ENCODE results near the gene CYLC1. TPM values are rescaled to one million over a fixed set of nuclear protein-coding genes. Genes with fewer than 3 reads are reported as not detected.

The CYLC1 gene
- not detected for total RNA-seq

GRCh38 chrX:83860846-83861245, at the start of gene CYLC1:
Gene CYLC1, plus strand, starts transcription at chrX:83861146. Its CDS starts 37 bp downstream, at chrX:83861183.
- no peaks in the 10 kb centered on the region for H3K36me3 ChIP-seq
- H3K27me3 ChIP-seq = no peaks in the 10 kb centered on the region
- H3K27ac ChIP-seq = no peak within 1 kb of the TSS
- no peaks in the 10 kb centered on the region for H3K9me3 ChIP-seq
- TF ChIP-seq, protein P1, sequence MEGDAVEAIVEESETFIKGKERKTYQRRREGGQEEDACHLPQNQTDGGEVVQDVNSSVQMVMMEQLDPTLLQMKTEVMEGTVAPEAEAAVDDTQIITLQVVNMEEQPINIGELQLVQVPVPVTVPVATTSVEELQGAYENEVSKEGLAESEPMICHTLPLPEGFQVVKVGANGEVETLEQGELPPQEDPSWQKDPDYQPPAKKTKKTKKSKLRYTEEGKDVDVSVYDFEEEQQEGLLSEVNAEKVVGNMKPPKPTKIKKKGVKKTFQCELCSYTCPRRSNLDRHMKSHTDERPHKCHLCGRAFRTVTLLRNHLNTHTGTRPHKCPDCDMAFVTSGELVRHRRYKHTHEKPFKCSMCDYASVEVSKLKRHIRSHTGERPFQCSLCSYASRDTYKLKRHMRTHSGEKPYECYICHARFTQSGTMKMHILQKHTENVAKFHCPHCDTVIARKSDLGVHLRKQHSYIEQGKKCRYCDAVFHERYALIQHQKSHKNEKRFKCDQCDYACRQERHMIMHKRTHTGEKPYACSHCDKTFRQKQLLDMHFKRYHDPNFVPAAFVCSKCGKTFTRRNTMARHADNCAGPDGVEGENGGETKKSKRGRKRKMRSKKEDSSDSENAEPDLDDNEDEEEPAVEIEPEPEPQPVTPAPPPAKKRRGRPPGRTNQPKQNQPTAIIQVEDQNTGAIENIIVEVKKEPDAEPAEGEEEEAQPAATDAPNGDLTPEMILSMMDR (IDR thresholded peaks at IDR 0.05) = no peak
- no peak for TF ChIP-seq POLR2A (IDR thresholded peaks at IDR 0.05)
- no peaks in the 10 kb centered on the region for H3K4me1 ChIP-seq
- H3K4me3 ChIP-seq = no peak within 1 kb of the TSS
- DNase-seq = no peak

DNA sequence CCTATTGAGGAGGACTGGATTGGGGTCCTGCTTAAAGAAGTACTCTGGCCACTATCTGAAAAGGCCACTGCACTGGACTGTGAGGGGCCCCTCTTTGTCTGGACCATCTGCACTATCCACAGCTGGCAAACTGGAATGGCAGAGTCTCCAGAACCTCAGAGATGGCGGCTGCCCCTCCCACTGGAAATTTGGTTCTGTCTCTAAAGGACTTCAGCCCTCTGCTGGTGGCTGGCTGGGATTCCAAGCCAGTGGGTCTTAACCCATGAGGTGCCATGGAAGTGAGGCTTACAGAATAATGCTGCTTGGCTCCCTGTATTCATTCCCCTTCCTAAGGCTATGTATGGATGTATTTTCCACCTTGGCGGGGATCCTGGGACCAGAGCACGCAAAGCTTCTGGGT, 41.6 kb upstream of the CYLC1 start:
- Histone ChIP-seq H3K36me3 (no peaks in the 10 kb centered on the region), H3K27ac (no peak overlapping the region), H3K4me1 (no peaks in the 10 kb centered on the region), H3K4me3 (no peak overlapping the region), H3K27me3 (no peaks in the 10 kb centered on the region), H3K9me3 (no peaks in the 10 kb centered on the region)
- DNase-seq = no peak
- TF ChIP-seq, protein P1 (IDR thresholded peaks at IDR 0.05) = no peak
- no peak for TF ChIP-seq POLR2A (IDR thresholded peaks at IDR 0.05)

DNA sequence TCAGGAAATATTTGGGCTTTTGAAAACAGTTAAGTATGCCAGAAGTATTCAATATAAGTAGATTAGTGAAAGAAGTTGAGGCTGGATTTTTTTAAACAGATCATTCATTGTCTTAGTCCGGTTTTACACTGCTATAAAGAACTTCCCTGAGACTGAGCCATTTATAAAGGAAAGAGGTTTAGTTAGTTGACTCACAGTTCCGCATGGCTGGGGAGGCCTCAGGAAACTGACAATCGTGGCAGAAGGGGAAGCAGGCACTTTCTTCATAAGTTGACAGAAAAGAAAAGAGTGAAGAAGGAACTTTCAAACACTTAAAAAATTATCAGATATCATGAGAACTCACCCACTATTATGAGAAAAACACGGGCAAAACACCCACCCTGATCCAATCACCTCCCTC, 31.1 kb upstream of the CYLC1 start:
- no peaks in the 10 kb centered on the region for H3K9me3 ChIP-seq
- no peak for DNase-seq
- TF ChIP-seq, protein P1 (IDR thresholded peaks at IDR 0.05) = no peak
- no peak for TF ChIP-seq POLR2A (IDR thresholded peaks at IDR 0.05)
- H3K27ac ChIP-seq = no peak overlapping the region
- no peaks in the 10 kb centered on the region for H3K4me1 ChIP-seq
- no peak overlapping the region for H3K4me3 ChIP-seq
- H3K27me3 ChIP-seq = no peaks in the 10 kb centered on the region
- H3K36me3 ChIP-seq = no peaks in the 10 kb centered on the region

GRCh38 chrX:83845397-83845796, 15.5 kb upstream of the CYLC1 start:
- no peak for DNase-seq
- TF ChIP-seq POLR2A (IDR thresholded peaks at IDR 0.05) = no peak
- TF ChIP-seq, protein P1 (IDR thresholded peaks at IDR 0.05) = peak in 4 of 6 experiments; percentile 14 to 42 (median 16)
- H3K4me1 ChIP-seq = no peaks in the 10 kb centered on the region
- no peaks in the 10 kb centered on the region for H3K27me3 ChIP-seq
- no peaks in the 10 kb centered on the region for H3K36me3 ChIP-seq
- no peak overlapping the region for H3K4me3 ChIP-seq
- H3K9me3 ChIP-seq = no peaks in the 10 kb centered on the region
- H3K27ac ChIP-seq = no peak overlapping the region

- H3K36me3 ChIP-seq = no peaks in the 10 kb centered on the region
- no peaks in the 10 kb centered on the region for H3K9me3 ChIP-seq
- H3K4me1 ChIP-seq = no peaks in the 10 kb centered on the region
- no peak overlapping the region for H3K27ac ChIP-seq
- TF ChIP-seq, protein P1 (IDR thresholded peaks at IDR 0.05) = no peak
- no peak for TF ChIP-seq POLR2A (IDR thresholded peaks at IDR 0.05)
- no peaks in the 10 kb centered on the region for H3K27me3 ChIP-seq
- H3K4me3 ChIP-seq = no peak overlapping the region
- DNase-seq = no peak
Measured at GRCh38 chrX:83847339-83847738, 13.6 kb upstream of the CYLC1 start.

GRCh38 chrX:83888585-83888984, 27.6 kb downstream of the CYLC1 start:
- Histone ChIP-seq H3K9me3 (no peaks in the 10 kb centered on the region), H3K27me3 (no peaks in the 10 kb centered on the region), H3K36me3 (no peaks in the 10 kb centered on the region), H3K27ac (no peak overlapping the region), H3K4me3 (no peak overlapping the region), H3K4me1 (no peaks in the 10 kb centered on the region)
- DNase-seq = no peak
- TF ChIP-seq POLR2A (IDR thresholded peaks at IDR 0.05) = no peak
- TF ChIP-seq, protein P1 (IDR thresholded peaks at IDR 0.05) = no peak
